Fibroblast of lung (primary cell): Measurements from ENCODE around the gene SPRED2. TPM values are rescaled to one million over a fixed set of nuclear protein-coding genes. Genes with fewer than 3 reads are reported as not detected.

Experiments
- DNase-seq, 2 donors: peaks; one replicate each; pipeline versions ENCODE4 v3.0.0 to v3.0.0-alpha.2; 2010; ENCODE audit warnings: low read depth in 2 of 2
- H2AFZ ChIP-seq: 2 replicates; pipeline ENCODE4 v1.5.1; 2012; ENCODE audit warnings: low read length, control low read depth, inconsistent platforms
- H3K27ac ChIP-seq: 2 replicates; pipeline ENCODE4 v1.5.1; 2011; ENCODE audit warnings: low read length, control low read depth; ENCODE audit not compliant: insufficient read depth
- H3K27me3 ChIP-seq: 2 replicates; pipeline ENCODE4 v1.5.1; 2011; ENCODE audit warnings: mild to moderate bottlenecking, low read length; ENCODE audit not compliant: control insufficient read depth, insufficient read depth
- H3K36me3 ChIP-seq: 2 replicates; pipeline ENCODE4 v1.5.1; 2011; ENCODE audit warnings: low read length; ENCODE audit not compliant: control insufficient read depth, insufficient read depth
- H3K4me1 ChIP-seq: 2 replicates; pipeline ENCODE4 v1.5.1; 2011; ENCODE audit warnings: low read length; ENCODE audit not compliant: control insufficient read depth, insufficient read depth; ENCODE audit errors: extremely low read depth
- H3K4me2 ChIP-seq: 2 replicates; pipeline ENCODE4 v1.5.1; 2011; ENCODE audit warnings: low read length, control low read depth; ENCODE audit not compliant: insufficient read depth; ENCODE audit errors: extremely low read depth
- H3K4me3 ChIP-seq, 4 experiments: fragments of 200-600 bp in 1 of 4; sonication (generic) in 1 of 4; replicated peaks in 1 of 4; 2 replicates each; pipeline ENCODE4 v1.5.1; 2011 to 2016; ENCODE audit warnings: low read length in 4 of 4, low read depth in 3 of 4, mild to moderate bottlenecking in 3 of 4, control low read depth in 2 of 4, inconsistent platforms in 1 of 4, mixed read lengths in 1 of 4; ENCODE audit not compliant: insufficient read depth in 1 of 4; ENCODE audit errors: control extremely low read depth in 1 of 4
- H3K79me2 ChIP-seq: 2 replicates; pipeline ENCODE4 v1.5.1; 2012; ENCODE audit warnings: mild to moderate bottlenecking, low read length, inconsistent platforms; ENCODE audit not compliant: control insufficient read depth, insufficient read depth
- H3K9ac ChIP-seq: 2 replicates; pipeline ENCODE4 v1.5.1; 2011; ENCODE audit warnings: mild to moderate bottlenecking, low read length, control low read depth; ENCODE audit not compliant: insufficient read depth
- H3K9me3 ChIP-seq: 2 replicates; pipeline ENCODE4 v1.5.1; 2012; ENCODE audit warnings: low read depth, low read length; ENCODE audit not compliant: control insufficient read depth, insufficient read depth
- H4K20me1 ChIP-seq: 2 replicates; pipeline ENCODE4 v1.5.1; 2011; ENCODE audit warnings: low read length; ENCODE audit not compliant: control insufficient read depth, insufficient read depth; ENCODE audit errors: extremely low read depth
- CTCF ChIP-seq, 2 donors: IDR thresholded peaks in 1 of 2; conservative IDR thresholded peaks in 1 of 2; 1 replicate in 1 of 2; 2 replicates in 1 of 2; pipeline ENCODE4 v1.5.1; 2011 to 2012; ENCODE audit warnings: low read length in 2 of 2, control low read depth in 1 of 2, inconsistent platforms in 1 of 2, low read depth in 1 of 2, mild to moderate bottlenecking in 1 of 2
- EZH2 ChIP-seq: IDR thresholded peaks from 2 replicates; pipeline ENCODE4 v1.5.1; 2012; ENCODE audit warnings: low read length, control low read depth, mild to moderate bottlenecking; ENCODE audit errors: missing control alignments
- polyA plus RNA-seq, 2 donors: library from polyadenylated mRNA; depleted of rRNA in 1 of 2; stranded (reverse) in 1 of 2; unstranded in 1 of 2; fragments of >200 nt; gene quantifications; 2 replicates each; pipeline ENCODE4 v1.2.1, GENCODE V29; 2011 to 2012; ENCODE audit warnings: missing spikeins in 1 of 2
- total RNA-seq: library from RNA; depleted of rRNA; stranded (reverse); fragments of >200 nt; gene quantifications from 2 replicates; pipeline ENCODE4 v1.2.1, GENCODE V29; 2014

The SPRED2 gene
- total and polyA plus RNA-seq, 2 donors (not counting 1 experiment from before 2014, with no cell fraction given) = 9.4 to 26.1 TPM

GRCh38 chr2:65369980-65370379 is 62.4 kb downstream of the SPRED2 start:
- H3K27ac ChIP-seq = no peak overlapping the region
- H2AFZ ChIP-seq = no peak overlapping the region
- H3K9me3 ChIP-seq = no peaks in the 10 kb centered on the region
- TF ChIP-seq EZH2 (no peak), CTCF (conservative IDR thresholded peaks at IDR 0.05 in 1 of 2, IDR thresholded peaks at IDR 0.05 in 1 of 2; ENCODE audit: low read depth in 1 of 2, low read length in 2 of 2) (no peak)
- H3K4me1 ChIP-seq = peaks cover 25% of the 10 kb centered on the region
- no peak overlapping the region for H3K4me3 ChIP-seq
- DNase-seq = no peak
- H3K79me2 ChIP-seq = peaks cover 40% of the 10 kb centered on the region
- H4K20me1 ChIP-seq = no peaks in the 10 kb centered on the region
- H3K4me2 ChIP-seq = no peak overlapping the region
- H3K36me3 ChIP-seq = no peaks in the 10 kb centered on the region
- no peak overlapping the region for H3K9ac ChIP-seq
- no peaks in the 10 kb centered on the region for H3K27me3 ChIP-seq

- Histone ChIP-seq H3K36me3 (no peaks in the 10 kb centered on the region), H3K9me3 (no peaks in the 10 kb centered on the region), H3K4me3 (no peak overlapping the region), H3K79me2 (peaks cover 39% of the 10 kb centered on the region), H3K4me1 (peaks cover 25% of the 10 kb centered on the region), H3K27ac (no peak overlapping the region), H3K27me3 (no peaks in the 10 kb centered on the region), H3K4me2 (no peak overlapping the region), H2AFZ (no peak overlapping the region), H3K9ac (no peak overlapping the region), H4K20me1 (no peaks in the 10 kb centered on the region)
- TF ChIP-seq CTCF (conservative IDR thresholded peaks at IDR 0.05 in 1 of 2, IDR thresholded peaks at IDR 0.05 in 1 of 2; ENCODE audit: low read depth in 1 of 2, low read length in 2 of 2) (no peak), EZH2 (no peak)
- no peak for DNase-seq
Measured at GRCh38 chr2:65369574-65369973, 62.8 kb downstream of the SPRED2 start.

- peaks cover 43% of the 10 kb centered on the region for H3K79me2 ChIP-seq
Measured at GRCh38 chr2:65368468-65368867, 63.9 kb downstream of the SPRED2 start.

More at GRCh38 chr2:65368468-65368867, 63.9 kb downstream of the SPRED2 start:
- H3K9ac ChIP-seq = no peak overlapping the region
- no peak overlapping the region for H3K4me3 ChIP-seq
- TF ChIP-seq CTCF (conservative IDR thresholded peaks at IDR 0.05 in 1 of 2, IDR thresholded peaks at IDR 0.05 in 1 of 2; ENCODE audit: low read depth in 1 of 2, low read length in 2 of 2) (no peak), EZH2 (no peak)
- H3K4me1 ChIP-seq = peaks cover 25% of the 10 kb centered on the region
- H2AFZ ChIP-seq = no peak overlapping the region
- H3K27me3 ChIP-seq = no peaks in the 10 kb centered on the region
- no peak overlapping the region for H3K27ac ChIP-seq
- no peaks in the 10 kb centered on the region for H3K9me3 ChIP-seq
- H3K36me3 ChIP-seq = no peaks in the 10 kb centered on the region
- no peak for DNase-seq
- H4K20me1 ChIP-seq = no peaks in the 10 kb centered on the region
- H3K4me2 ChIP-seq = no peak overlapping the region
